Transverse colon (tissue), 4 donors: ENCODE results near the gene ALDH1A1. TPM values are rescaled to one million over a fixed set of nuclear protein-coding genes. Genes with fewer than 3 reads are reported as not detected.

ENCODE experiments used
- DNase-seq: peaks from one replicate; pipeline ENCODE4 v3.0.0-alpha.2; 2019
- H3K27ac ChIP-seq, 4 donors: fragments of 200-600 bp; sonication (generic); 2 replicates each; pipeline ENCODE4 v1.5.1; 2016 to 2018; ENCODE audit warnings: inconsistent platforms in 4 of 4
- H3K27me3 ChIP-seq: fragments of 200-600 bp; sonication (generic); 2 replicates; pipeline ENCODE4 v1.5.1; 2017; ENCODE audit warnings: inconsistent platforms
- H3K36me3 ChIP-seq, 4 donors: fragments of 200-600 bp; sonication (generic); 2 replicates each; pipeline ENCODE4 v1.5.1; 2017 to 2019; ENCODE audit warnings: inconsistent platforms in 4 of 4
- H3K4me1 ChIP-seq, 4 donors: fragments of 200-600 bp; sonication (generic); 2 replicates each; pipeline ENCODE4 v1.5.1; 2017 to 2020; ENCODE audit warnings: inconsistent platforms in 4 of 4
- H3K4me3 ChIP-seq, 4 donors: fragments of 200-600 bp; sonication (generic); 1 replicate in 1 of 4; 2 replicates in 3 of 4; pipeline versions ENCODE4 v1.5.1 to v1.6.1; 2017 to 2019; ENCODE audit warnings: inconsistent platforms in 4 of 4
- H3K9me3 ChIP-seq, 2 donors: fragments of 200-600 bp; sonication (generic); 2 replicates each; pipeline ENCODE4 v1.5.1; 2017 to 2019; ENCODE audit warnings: inconsistent platforms in 2 of 2
- CTCF ChIP-seq, 5 experiments: fragments of 200-600 bp in 3 of 5; fragments of 450-650 bp in 2 of 5; sonication (generic) in 3 of 5; IDR thresholded peaks; 1 replicate in 2 of 5; 2 replicates in 3 of 5; pipeline ENCODE4 v1.5.1; 2016 to 2017; ENCODE audit warnings: antibody characterized with exemption in 5 of 5, inconsistent platforms in 3 of 5, mild to moderate bottlenecking in 2 of 5, moderate library complexity in 1 of 5
- EP300 ChIP-seq: sonication (generic); formaldehyde crosslinking; IDR thresholded peaks from one replicate; pipeline ENCODE4 v1.6.1; 2017; ENCODE audit warnings: antibody characterized with exemption, low read depth
- POLR2A ChIP-seq: fragments of 450-650 bp; IDR thresholded peaks from one replicate; pipeline ENCODE4 v1.6.1; 2016; ENCODE audit warnings: antibody characterized with exemption, mild to moderate bottlenecking, moderate library complexity
- POLR2AphosphoS5 ChIP-seq, 3 donors: sonication (generic); formaldehyde crosslinking; IDR thresholded peaks; one replicate each; pipeline ENCODE4 v1.6.1; 2016; ENCODE audit warnings: antibody characterized with exemption in 3 of 3
- WGBS, 2 donors: methylation state at CpG; one replicate each; pipeline ENCODE4 v1.1.5; 2018; ENCODE audit warnings: low coverage in 1 of 2; 5-methylcytosine and 5-hydroxymethylcytosine counted together
- in situ Hi-C, 4 donors: fragments of 200-750 bp; cut with MboI; loops; one replicate each; pipeline versions ENCODE4 v1.15.0 to v1.15.1; 2017; ENCODE audit warnings: low sequenced_read_pairs in 3 of 4, low pct_ligation_motif_present in 1 of 4, low pct_unique_long_range_greater_than_20kb in 1 of 4
- intact Hi-C: fragments of 100-400 bp; cut with DNase I; formaldehyde crosslinking; loops from one replicate; pipeline ENCODE4 v1.15.1; 2023; ENCODE audit warnings: low total_unique reads
- total RNA-seq, 4 donors: library from RNA; depleted of rRNA; stranded (reverse); fragments of >200 nt; gene quantifications; one replicate each; pipeline ENCODE4 v1.1.0, GENCODE V29; 2016

Gene ALDH1A1
- total RNA-seq, 4 donors from 2014 or later = 76.3 to 566 (median 288) TPM

DNA sequence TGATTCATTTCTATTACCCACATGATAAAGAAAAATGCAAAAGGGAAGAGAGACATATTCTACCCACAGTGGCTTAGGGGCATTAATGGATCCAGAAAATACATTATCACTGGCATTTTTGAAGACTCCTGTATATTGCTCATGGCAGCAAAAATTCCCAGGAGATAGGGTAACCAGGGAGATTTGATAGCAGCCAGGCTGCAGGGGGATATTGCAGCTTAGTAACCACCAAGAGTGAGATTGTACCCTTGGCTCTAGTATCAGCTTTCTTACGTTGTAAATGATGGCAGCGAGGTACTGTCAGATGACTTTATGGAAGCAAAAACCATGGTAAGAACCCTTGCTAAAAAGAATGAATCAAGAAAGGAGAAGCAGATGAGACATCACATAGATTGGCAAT lies 19.8 kb upstream of the ALDH1A1 start:
- H3K36me3 ChIP-seq = no peaks in the 10 kb centered on the region
- no peaks in the 10 kb centered on the region for H3K4me1 ChIP-seq
- H3K4me3 ChIP-seq = no peak overlapping the region
- intact Hi-C loops = no loop called here
- peaks cover 0 to 5% of the 10 kb centered on the region in 2 donors for H3K9me3 ChIP-seq
- in situ Hi-C loops = no loop called here
- no peaks in the 10 kb centered on the region for H3K27me3 ChIP-seq
- WGBS, 2 donors = 88 to 92% methylated on average over 2 of the region's 2 CpGs
- no peak for DNase-seq
- H3K27ac ChIP-seq = no peak overlapping the region
- TF ChIP-seq CTCF (IDR thresholded peaks at IDR 0.05) (no peak), EP300 (no peak), POLR2A (no peak), POLR2AphosphoS5 (IDR thresholded peaks at IDR 0.05) (no peak)

DNA sequence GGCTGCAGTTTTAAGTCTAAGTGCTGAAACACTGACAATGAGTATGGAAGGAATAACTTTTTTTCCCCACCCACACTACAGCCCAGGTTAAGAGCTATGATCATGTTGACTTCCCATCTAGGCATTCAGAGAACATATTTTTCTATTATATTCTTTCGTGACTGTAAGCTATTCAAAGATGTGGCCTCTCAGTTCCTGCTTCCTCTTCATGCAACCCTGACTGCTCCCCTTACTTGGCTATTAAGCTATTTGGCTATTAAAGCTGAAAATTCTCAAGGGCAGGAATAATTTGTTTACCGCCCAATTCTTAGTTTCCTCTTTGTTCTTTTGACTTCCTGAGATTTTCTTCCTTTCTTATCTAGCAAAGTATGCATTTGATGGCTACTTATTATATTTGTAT lies 18.6 kb upstream of the ALDH1A1 start:
- in situ Hi-C loops = no loop called here
- Histone ChIP-seq H3K4me1 (no peaks in the 10 kb centered on the region), H3K27me3 (no peaks in the 10 kb centered on the region), H3K27ac (no peak overlapping the region), H3K9me3 (peaks cover 0 to 5% of the 10 kb centered on the region in 2 donors), H3K36me3 (no peaks in the 10 kb centered on the region), H3K4me3 (no peak overlapping the region)
- 62 to 74% methylated on average over 2 of the region's 2 CpGs for WGBS, 2 donors
- intact Hi-C loops = no loop called here
- TF ChIP-seq CTCF (IDR thresholded peaks at IDR 0.05) (no peak), EP300 (no peak), POLR2A (no peak), POLR2AphosphoS5 (IDR thresholded peaks at IDR 0.05) (no peak)
- no peak for DNase-seq

- Histone ChIP-seq H3K27ac (no peak overlapping the region), H3K4me1 (peaks cover 0 to 7% (median under 1%) of the 10 kb centered on the region in 4 donors), H3K36me3 (no peaks in the 10 kb centered on the region), H3K9me3 (no peaks in the 10 kb centered on the region), H3K4me3 (no peak overlapping the region), H3K27me3 (no peaks in the 10 kb centered on the region)
- TF ChIP-seq CTCF (IDR thresholded peaks at IDR 0.05) = no peak
- TF ChIP-seq POLR2AphosphoS5 (IDR thresholded peaks at IDR 0.05) = no peak
- no peak for TF ChIP-seq EP300
- TF ChIP-seq POLR2A = no peak
- in situ Hi-C loops = no loop called here
- DNase-seq = no peak
- intact Hi-C loops = no loop called here
- 69 to 74% methylated on average over 4 of the region's 4 CpGs for WGBS, 2 donors
Measured at GRCh38 chr9:72960446-72960845, 7.6 kb upstream of the ALDH1A1 start.

DNA sequence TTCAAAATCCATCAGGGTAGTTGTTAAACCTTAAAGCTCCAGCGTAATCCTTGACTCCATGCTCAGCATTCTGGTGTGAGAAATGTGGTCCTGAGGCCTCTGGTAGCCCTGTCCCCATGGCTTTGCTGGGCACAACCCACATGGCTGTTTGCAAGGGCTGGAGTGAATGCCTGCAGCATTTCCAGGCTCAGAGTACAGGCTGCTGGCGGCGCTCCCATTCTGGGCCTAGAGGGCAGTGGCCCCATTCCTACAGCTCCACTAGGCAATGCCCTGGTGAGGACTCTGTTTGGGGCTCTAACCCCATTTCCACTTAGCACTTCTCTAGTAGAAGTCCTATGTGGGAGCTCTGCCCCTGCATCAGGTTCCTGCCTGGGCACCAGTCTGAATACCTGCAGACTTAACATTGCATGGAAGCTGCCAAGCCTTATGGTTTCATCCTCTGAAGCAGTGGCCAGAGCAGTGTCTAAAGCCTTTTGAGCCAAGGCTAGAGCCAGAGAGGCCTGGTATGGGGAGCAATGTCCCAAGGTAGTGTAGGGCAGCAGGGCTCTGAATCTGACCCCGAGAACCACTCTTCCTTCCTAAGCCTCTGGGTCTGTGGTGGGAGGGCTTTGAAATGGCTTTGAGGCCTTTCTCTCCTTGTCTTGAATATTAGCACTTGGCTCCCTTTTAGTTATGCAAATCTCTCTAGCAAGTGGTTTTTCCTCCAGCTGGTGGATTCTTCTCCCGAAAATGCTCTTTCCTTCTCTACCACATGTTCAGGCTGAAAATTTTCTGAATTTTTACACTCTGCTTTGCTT lies 5.8 kb upstream of the ALDH1A1 start:
- H3K27me3 ChIP-seq = no peaks in the 10 kb centered on the region
- TF ChIP-seq POLR2A (no peak), POLR2AphosphoS5 (IDR thresholded peaks at IDR 0.05) (no peak), EP300 (no peak), CTCF (IDR thresholded peaks at IDR 0.05) (no peak)
- no peak overlapping the region for H3K27ac ChIP-seq
- intact Hi-C loops (no loop called here), in situ Hi-C loops (no loop called here)
- no peaks in the 10 kb centered on the region for H3K9me3 ChIP-seq
- H3K4me3 ChIP-seq = no peak overlapping the region
- DNase-seq = no peak
- H3K4me1 ChIP-seq = peaks cover 10 to 24% (median 14%) of the 10 kb centered on the region in 4 donors
- H3K36me3 ChIP-seq = no peaks in the 10 kb centered on the region
- WGBS, 2 donors = 96 to 100% methylated on average over 2 to 5 of the region's 5 CpGs
